Stimulated activated CD4-positive, alpha-beta T cell treated with anti-CD3 and anti-CD28 coated beads, Interleukin-15, amount 100 ng/mL, for 24 hours (primary cell): ENCODE measurements around the gene TPPP.

Experiments
- DNase-seq: peaks from one replicate; pipeline ENCODE4 v3.0.0-alpha.2; 2020

The TPPP gene

GRCh38 chr5:676699-677076 is 16.5 kb downstream of the TPPP start:
- DNase-seq = no peak

DNA sequence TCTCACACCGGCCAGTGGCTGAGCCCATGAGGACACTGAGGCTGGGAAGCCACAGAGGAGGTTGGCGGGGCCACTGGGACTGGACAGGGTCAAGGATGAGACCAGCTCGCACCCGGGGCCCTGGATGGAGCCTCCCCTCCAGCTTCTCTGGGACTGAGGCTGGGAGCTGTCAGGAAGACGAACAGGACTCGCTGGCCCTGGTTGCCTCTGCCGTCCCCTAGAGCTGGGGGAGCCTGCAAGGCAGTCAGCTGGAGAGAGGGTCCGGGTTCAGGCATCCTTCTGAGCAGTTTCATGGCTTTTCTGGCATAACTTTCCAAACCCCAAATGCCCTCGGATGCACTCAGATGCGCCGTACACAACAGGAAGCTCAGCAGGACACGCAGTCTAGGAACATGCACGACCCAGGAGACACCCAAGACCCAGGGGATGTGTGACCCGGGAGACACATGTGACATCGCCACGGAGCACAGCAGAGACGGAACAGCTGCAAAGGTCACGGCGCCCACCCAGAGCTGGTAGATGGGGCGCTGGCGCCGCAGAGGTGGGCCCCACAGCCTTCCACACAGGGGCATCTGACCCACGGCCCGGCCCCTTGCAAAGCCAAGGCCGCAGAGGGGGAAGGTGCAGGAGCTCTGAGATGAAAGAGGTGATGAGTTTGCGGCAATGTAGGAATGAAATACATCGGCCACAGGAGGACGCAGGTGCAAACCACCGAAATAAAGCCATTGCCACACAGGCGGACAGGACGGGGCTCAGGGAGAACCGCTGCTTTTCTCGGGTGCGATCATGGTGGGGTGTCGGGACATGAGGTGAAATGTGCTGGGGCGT is 17.1 kb downstream of the TPPP start:
- no peak for DNase-seq

DNA sequence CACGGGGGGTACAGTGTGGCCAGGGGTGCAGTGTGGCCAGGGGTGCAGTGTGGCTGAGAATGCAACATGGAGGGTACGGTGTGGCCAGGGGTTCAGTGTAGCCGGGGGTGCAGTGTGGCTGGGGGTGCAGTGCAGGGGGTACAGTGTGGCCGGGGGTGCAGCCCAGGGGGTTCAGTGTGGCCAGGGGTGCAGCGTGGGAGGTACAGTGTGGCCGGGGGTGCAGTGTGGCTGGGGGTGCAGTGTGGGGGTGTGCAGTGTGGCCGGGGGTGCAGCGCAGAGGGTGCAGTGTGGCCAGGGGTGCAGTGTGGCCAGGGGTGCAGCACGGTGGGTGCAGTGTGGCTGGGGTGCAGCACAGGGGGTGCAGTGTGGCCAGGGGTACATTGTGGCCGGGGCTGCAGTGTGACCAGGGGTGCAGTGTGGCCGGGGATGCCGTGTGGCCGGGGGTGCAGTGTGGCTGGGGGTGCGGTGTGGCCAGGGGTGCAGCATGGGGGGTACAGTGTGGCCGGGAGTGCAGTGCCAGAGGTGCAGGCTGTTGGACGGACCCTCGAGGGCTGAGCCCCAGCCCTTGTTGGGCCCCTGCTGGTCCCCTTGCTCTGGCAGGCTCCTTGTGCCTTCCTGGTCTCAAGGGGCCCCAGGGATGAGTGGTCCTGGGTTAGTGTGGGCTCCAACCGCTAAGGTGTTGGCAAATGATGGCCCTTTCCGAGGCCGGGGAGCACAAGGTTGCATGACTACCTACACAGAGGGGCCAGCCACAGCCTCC is 17.9 kb downstream of the TPPP start:
- DNase-seq = no peak

DNA sequence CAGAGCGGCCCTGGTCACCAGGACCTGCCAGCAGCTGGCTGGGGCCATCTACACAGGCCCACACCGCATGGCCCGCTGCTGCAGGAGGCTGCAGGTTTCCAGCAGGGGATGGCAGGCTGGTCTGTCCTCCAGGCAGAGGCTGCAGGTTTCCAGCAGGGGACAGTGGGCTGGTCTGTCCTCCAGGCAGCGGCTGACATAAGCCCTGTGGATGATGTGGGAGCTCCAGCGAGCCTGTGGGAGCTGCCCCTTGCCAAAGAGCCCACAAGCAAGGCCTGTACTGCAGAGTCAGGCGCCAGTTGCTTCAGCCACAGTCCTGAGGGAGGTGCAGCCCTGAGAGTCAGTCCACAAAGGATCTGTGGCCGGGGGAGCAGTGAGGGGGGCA is 18.5 kb downstream of the TPPP start:
- no peak for DNase-seq

DNA sequence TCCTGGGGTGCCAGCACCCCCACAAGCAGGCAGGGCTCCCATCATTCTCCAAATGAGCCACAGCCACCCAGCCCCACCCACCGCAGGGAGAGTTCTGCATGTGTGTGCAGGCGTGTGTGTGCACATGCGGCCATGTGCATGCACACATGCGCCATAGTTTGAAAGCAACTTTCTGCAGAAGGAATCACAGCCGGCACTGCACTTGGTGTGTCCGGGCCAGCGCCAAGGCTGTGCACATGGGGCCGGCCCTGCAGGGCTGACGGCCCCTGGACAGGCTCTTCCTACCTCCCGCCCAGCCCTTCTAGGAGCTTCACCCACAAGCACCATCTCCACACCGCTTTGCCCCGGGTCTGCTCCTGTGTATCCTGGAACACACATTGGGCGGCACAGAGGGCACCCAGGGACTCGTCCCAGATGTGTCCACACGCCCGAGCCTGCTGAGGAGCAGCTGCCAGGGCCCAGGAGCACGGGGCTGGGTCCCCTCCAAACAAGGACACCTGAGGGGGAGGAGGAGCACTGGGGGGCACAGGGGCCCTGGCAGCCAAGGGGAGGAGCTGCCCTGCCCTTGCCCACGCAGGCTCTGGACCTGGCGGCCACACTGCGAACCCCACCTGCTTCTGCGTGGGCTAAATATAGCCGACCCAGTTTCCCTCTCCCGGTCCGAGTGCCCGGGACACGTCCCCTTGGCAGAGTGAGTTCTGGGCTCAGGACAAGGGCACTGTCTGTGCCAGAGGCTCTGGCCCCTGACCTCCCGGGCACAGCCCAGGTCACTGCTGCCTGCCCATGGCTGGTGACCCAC is 19.1 kb downstream of the TPPP start:
- DNase-seq = no peak

DNA sequence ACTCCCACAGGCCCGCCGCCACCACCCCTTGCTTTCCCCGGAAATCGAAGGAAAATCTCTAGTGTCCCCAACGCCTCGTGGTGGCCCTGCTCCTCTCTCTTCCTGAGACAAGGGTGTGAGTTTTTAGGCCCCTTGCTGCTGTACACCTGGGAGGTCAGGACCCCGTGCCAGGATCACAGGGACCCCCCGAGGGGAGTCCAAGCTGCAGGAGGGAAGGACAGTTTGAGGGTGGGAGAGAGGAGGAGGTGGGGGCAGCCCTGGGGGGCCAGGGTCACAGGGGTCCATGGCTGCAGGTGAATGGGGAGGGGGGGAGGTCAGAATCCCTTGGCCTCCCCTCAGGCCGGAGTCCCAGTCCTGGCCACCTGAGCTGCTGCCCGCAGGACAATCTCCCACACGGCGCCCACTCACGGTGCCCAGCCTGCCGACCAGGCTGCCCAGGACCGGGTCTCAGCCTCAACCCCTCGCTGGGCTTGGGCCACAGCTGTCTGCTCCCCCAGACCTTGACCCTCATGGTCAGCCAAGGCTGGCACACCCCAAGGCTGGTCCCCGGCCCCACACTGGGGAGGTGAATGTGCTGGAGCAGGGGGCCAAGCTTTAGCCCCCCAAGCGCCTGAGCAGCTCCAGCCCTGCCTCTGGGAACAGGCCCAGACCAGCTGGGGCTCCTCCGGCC is 19.9 kb downstream of the TPPP start:
- DNase-seq = no peak

DNA sequence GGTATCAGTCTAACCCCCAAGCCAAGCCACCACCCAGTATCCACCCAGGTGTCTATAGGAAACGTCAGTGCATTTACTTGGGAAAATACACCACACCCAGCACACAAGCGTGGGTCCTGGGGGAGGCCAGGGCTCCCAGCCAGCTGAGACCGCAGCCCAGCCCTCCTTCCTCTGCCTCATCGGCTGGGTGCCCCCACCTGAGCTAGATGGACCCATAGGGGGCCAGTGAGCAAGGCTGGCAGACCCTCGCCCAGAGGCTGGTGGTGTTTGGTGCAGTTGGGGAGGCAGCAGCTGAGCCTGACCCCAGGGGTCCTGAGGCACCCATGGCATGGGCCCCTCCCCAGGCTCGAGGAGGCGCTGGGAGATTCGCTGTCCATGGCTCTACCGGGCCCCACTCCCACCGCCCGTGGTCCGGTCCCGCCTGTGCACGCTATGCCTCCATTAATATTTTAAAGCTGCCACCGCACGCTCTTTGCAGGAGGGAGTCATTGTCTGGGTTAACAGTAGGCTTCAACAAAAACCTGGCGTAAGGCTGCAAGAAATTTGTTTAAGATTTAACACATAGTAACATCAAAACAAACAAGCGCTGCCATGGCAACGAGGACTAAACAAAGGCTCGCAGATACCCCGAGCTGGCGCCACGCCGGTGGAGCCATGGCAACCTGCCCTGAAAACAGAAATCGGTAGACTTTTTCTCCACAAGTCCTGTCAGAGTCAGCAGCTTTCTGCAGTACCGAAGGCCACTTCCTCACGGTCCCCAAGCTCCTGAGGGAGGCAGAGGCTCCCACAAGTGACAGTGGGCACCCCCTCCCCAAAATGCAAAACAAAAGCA is 20.6 kb downstream of the TPPP start:
- DNase-seq = peak; percentile 69

- DNase-seq = peak; percentile 78
Observed at GRCh38 chr5:671459-672328, 21.5 kb downstream of the TPPP start.

GRCh38 chr5:670396-671270 is 22.5 kb downstream of the TPPP start:
- DNase-seq = no peak

GRCh38 chr5:669842-670395 is 23.2 kb downstream of the TPPP start:
- no peak for DNase-seq

GRCh38 chr5:669111-669841 is 23.9 kb downstream of the TPPP start:
- DNase-seq = peak; percentile 59

DNA sequence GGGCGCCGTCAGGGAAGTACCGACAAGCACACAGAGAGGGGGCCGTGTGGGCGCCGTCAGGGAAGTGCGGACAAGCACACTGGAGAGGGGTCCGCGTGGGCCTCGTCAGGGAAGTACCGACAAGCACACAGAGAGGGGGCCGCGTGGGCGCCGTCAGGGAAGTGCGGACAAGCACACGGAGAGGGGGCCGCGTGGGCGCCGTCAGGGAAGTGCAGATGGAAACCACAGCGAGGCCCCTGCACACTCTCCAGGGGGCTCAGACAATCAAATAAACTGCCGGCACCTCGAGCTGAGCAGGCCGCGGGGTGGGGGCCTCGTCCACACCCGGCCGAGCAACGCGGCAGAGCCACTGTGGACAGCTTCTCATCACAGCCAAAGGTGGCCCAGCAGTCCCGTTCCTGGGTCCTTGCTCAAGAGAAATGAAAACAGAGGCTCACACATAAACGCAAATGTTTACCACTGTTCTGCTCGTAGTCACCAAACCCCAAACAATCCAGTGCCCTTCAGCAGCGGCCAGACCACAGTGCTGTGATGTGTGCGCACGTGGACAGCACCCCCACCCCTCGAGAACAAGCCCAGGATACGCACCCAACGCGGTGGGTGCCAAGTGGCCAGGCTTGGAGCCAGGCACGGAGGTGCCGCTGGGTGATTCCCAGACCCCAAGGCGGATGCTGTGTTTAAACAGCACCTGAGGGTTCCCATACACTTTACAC is 24.7 kb downstream of the TPPP start:
- no peak for DNase-seq

- DNase-seq = no peak
Observed at GRCh38 chr5:666816-667498, 26.2 kb downstream of the TPPP start.

DNA sequence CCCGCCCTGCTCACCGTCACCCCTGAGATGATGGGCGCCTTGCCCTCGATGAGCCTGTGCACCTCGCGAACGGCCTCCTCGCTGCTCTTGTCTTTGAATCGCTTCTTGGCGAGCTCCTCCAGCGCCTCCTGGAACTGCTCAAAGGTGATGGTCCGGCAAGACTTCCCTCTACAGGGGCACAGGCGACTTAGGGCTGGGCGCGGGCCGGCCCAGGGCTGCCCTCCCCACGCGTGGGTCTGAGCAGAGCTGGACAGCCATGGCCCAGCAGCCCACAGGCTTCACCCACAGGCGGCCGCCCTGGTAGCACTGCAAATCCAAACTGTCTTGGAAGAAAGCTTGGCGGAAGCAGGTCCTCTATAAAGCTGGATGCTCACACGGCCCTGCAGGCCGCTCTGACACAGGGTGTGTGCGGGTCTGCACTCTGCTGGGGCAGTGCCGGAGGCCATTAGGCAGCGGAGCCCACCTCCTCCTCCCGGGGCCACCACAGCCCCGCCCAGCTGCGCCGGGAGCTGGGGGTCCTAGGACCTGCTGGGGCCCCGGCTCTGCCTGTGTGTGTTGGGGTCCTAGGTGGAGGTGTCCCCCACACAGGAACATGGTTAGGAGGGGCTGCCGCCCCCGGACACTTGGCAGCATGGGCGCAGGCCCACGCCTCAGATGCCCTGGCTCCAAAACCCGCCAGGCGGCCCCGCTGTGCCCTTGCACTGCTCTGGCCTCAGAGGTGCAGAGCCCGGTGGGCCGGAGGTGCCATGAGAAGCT is 27.0 kb downstream of the TPPP start:
- DNase-seq = no peak

DNA sequence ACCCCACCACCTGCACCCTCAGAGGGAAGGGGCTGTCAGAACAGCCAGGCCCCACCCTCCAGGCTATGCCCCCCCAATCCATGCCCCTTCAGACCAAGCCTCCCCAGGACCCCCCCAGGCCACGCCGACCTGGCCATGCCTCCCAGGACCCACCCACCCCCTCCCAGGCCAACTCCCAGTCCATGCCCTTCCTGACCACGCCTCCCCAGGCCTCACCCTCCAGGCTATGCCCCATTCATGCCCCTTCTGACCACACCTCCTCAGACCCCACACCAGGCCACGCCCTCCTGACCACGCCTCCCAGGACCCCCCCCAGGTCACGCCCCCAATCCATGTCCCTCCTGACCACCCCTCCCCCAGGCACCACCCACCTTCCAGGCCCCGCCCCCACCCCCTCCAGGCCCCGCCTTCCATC is 27.6 kb downstream of the TPPP start:
- DNase-seq = no peak

- DNase-seq = no peak
Observed at GRCh38 chr5:664994-665360, 28.2 kb downstream of the TPPP start.
